ENCODE results near the gene RAPGEF4. TPM values are rescaled to one million over a fixed set of nuclear protein-coding genes. Genes with fewer than 3 reads are reported as not detected.

RAPGEF4 gene
- polyA plus RNA-seq, 3 donors, result not detected

- H4K20me1 ChIP-seq (ENCODE audit: insufficient read depth, low read length), result no peaks in the 10 kb centered on the region
- Mint-ChIP-seq H3K4me3 (no peak overlapping the region), H3K27me3 (ENCODE audit: low read depth in 3 of 3) (peaks cover 0 to 4% (median 4%) of the 10 kb centered on the region in 3 donors), H3K36me3 (no peaks in the 10 kb centered on the region), H3K9me3 (peaks cover 0 to 6% (median 0%) of the 10 kb centered on the region in 7 donors), H3K27ac (no peak overlapping the region), H3K4me1 (peaks cover 6% of the 10 kb centered on the region)
- TF ChIP-seq CTCF (IDR thresholded peaks at IDR 0.05), result peak; percentile 91
- H3K4me1 ChIP-seq (ENCODE audit: control insufficient read depth in 1 of 2, insufficient read depth in 2 of 2, low read length in 2 of 2), result peaks cover 0 to 6% of the 10 kb centered on the region in 2 donors
- H3K4me2 ChIP-seq (replicated peaks; ENCODE audit: extremely low read depth, low read length, poor library complexity, severe bottlenecking), result no peak overlapping the region
- no peaks in the 10 kb centered on the region for H3K36me3 ChIP-seq (replicated peaks in 1 of 2; ENCODE audit: control insufficient read depth in 1 of 2, insufficient read depth in 2 of 2, low read length in 2 of 2)
- H3K9ac ChIP-seq (ENCODE audit: insufficient read depth, low read length, poor library complexity, severe bottlenecking), result no peak overlapping the region
- H3K27me3 ChIP-seq (ENCODE audit: control insufficient read depth in 2 of 2, insufficient read depth in 2 of 2, low read length in 2 of 2), result no peaks in the 10 kb centered on the region
- DNase-seq, result peak; percentile 81 to 86 (median 82)
- intact Hi-C loops (cut with micrococcal nuclease), result loop anchor here in 1 of 2 donors (2.0 to 10.0 kb wide), 2 partner anchors 47 to 183 kb away; partner anchors contain the start of gene MAP3K20
- no peak overlapping the region for H3K27ac ChIP-seq (ENCODE audit: low read depth in 1 of 2, low read length in 2 of 2)
- H3K4me3 ChIP-seq (replicated peaks in 1 of 3; ENCODE audit: low read depth in 2 of 3, low read length in 3 of 3), result no peak overlapping the region
- WGBS (ENCODE audit: insufficient coverage), result 3% methylated on average over 4 of the region's 8 CpGs
- H3K9me3 ChIP-seq (replicated peaks in 1 of 2; ENCODE audit: control insufficient read depth in 1 of 2, insufficient read depth in 1 of 2, low read length in 2 of 2), result no peaks in the 10 kb centered on the region
- peak overlapping the region; percentile 1 for H2AFZ ChIP-seq (ENCODE audit: insufficient read depth, low read depth, low read length, poor library complexity, severe bottlenecking)
- H3K79me2 ChIP-seq (ENCODE audit: insufficient read depth, low read length), result no peaks in the 10 kb centered on the region
Measured at GRCh38 chr2:173027181-173028128, 291.8 kb downstream of the RAPGEF4 start.

- Histone ChIP-seq H3K27ac (ENCODE audit: low read depth in 1 of 2, low read length in 2 of 2) (no peak overlapping the region), H3K79me2 (ENCODE audit: insufficient read depth, low read length) (no peaks in the 10 kb centered on the region), H3K27me3 (ENCODE audit: control insufficient read depth in 2 of 2, insufficient read depth in 2 of 2, low read length in 2 of 2) (no peaks in the 10 kb centered on the region), H3K36me3 (replicated peaks in 1 of 2; ENCODE audit: control insufficient read depth in 1 of 2, insufficient read depth in 2 of 2, low read length in 2 of 2) (no peaks in the 10 kb centered on the region), H4K20me1 (ENCODE audit: insufficient read depth, low read length) (no peaks in the 10 kb centered on the region), H2AFZ (ENCODE audit: insufficient read depth, low read depth, low read length, poor library complexity, severe bottlenecking) (no peak overlapping the region), H3K4me2 (replicated peaks; ENCODE audit: extremely low read depth, low read length, poor library complexity, severe bottlenecking) (no peak overlapping the region), H3K9me3 (replicated peaks in 1 of 2; ENCODE audit: control insufficient read depth in 1 of 2, insufficient read depth in 1 of 2, low read length in 2 of 2) (no peaks in the 10 kb centered on the region), H3K4me3 (replicated peaks in 1 of 3; ENCODE audit: low read depth in 2 of 3, low read length in 3 of 3) (no peak overlapping the region), H3K9ac (ENCODE audit: insufficient read depth, low read length, poor library complexity, severe bottlenecking) (no peak overlapping the region), H3K4me1 (ENCODE audit: control insufficient read depth in 1 of 2, insufficient read depth in 2 of 2, low read length in 2 of 2) (peaks cover 0 to 6% of the 10 kb centered on the region in 2 donors)
- Mint-ChIP-seq H3K9me3 (peaks cover 0 to 6% (median 0%) of the 10 kb centered on the region in 7 donors), H3K27ac (no peak overlapping the region), H3K4me1 (peaks cover 6% of the 10 kb centered on the region), H3K36me3 (no peaks in the 10 kb centered on the region), H3K4me3 (no peak overlapping the region), H3K27me3 (ENCODE audit: low read depth in 3 of 3) (peaks cover 0 to 4% (median 2%) of the 10 kb centered on the region in 3 donors)
- intact Hi-C loops (cut with micrococcal nuclease), result loop anchor here in 1 of 2 donors (10.0 kb wide), 1 partner anchor 47 kb away; the partner anchor contains the start of gene MAP3K20
- no CpG with 5 or more reads among the region's 1 CpG for WGBS (ENCODE audit: insufficient coverage)
- TF ChIP-seq CTCF (IDR thresholded peaks at IDR 0.05), result no peak
- no peak for DNase-seq
Measured at GRCh38 chr2:173028141-173028540, 292.5 kb downstream of the RAPGEF4 start.
